Ovary (tissue), 9 donors: Measurements from ENCODE around the gene RECQL5. TPM values are rescaled to one million over a fixed set of nuclear protein-coding genes. Genes with fewer than 3 reads are reported as not detected.

Experiments
- DNase-seq, 5 donors: peaks; one replicate each; pipeline ENCODE4 v3.0.0-alpha.2; 2019 to 2020
- H3K27ac ChIP-seq, 2 donors: fragments of 200-600 bp; one replicate each; pipeline versions ENCODE4 v1.5.1 to v1.8.0; 2019 to 2022
- H3K27me3 ChIP-seq: fragments of 200-600 bp; one replicate; pipeline ENCODE4 v1.8.0; 2022
- H3K36me3 ChIP-seq: fragments of 200-600 bp; sonication (generic); one replicate; pipeline ENCODE4 v1.5.1; 2019
- H3K4me1 ChIP-seq: one replicate; pipeline ENCODE4 v1.8.1; 2013; ENCODE audit warnings: mild to moderate bottlenecking, moderate library complexity; ENCODE audit not compliant: insufficient read depth
- H3K4me3 ChIP-seq: fragments of 200-600 bp; sonication (generic); one replicate; pipeline ENCODE4 v1.5.1; 2017
- H3K9me3 ChIP-seq, 2 donors: fragments of 200-600 bp in 1 of 2; sonication (generic) in 1 of 2; one replicate each; pipeline versions ENCODE4 v1.5.1 to v1.8.1; 2013 to 2019; ENCODE audit warnings: mild to moderate bottlenecking in 1 of 2, moderate library complexity in 1 of 2
- CTCF ChIP-seq, 3 donors: fragments of 450-650 bp in 2 of 3; fragments of 200-600 bp in 1 of 3; IDR thresholded peaks; one replicate each; pipeline versions ENCODE4 v1.5.1 to v1.8.0; 2016 to 2022; ENCODE audit warnings: antibody characterized with exemption in 3 of 3, mild to moderate bottlenecking in 1 of 3
- EP300 ChIP-seq: sonication (generic); formaldehyde crosslinking; IDR thresholded peaks from one replicate; pipeline ENCODE4 v1.6.1; 2017; ENCODE audit warnings: antibody characterized with exemption
- POLR2A ChIP-seq: fragments of 450-650 bp; IDR thresholded peaks from one replicate; pipeline ENCODE4 v1.6.1; 2017; ENCODE audit warnings: antibody characterized with exemption, mild to moderate bottlenecking, moderate library complexity
- WGBS, 3 donors: extraction: QIAGEN DNeasy Blood & Tissue Kit in 1 of 3; methylation state at CpG; one replicate each; pipeline versions ENCODE4 v1.1.5 to v1.1.7; 2013 to 2017; 5-methylcytosine and 5-hydroxymethylcytosine counted together
- intact Hi-C, 4 donors: fragments of 100-400 bp; cut with DNase I; formaldehyde crosslinking; loops; one replicate each; pipeline versions ENCODE4 v1.11.0 to v1.15.1; 2022 to 2023
- polyA plus RNA-seq, 2 donors: library from polyadenylated mRNA; stranded (reverse); fragments of 200-250 nt in 1 of 2; fragments of 350-450 nt in 1 of 2; fragmentation: Illumina TruSeq in 1 of 2; extraction: RNeasy Lipid Tissue Mini Kit (QIAGEN cat#74804) in 1 of 2; gene quantifications; one replicate each; pipeline ENCODE4 v1.2.3, GENCODE V29; 2013 to 2014
- total RNA-seq, 7 donors: library from RNA; depleted of rRNA in 2 of 7; stranded (reverse); fragments of >200 nt in 2 of 7; fragmentation: NEBNext Ultra II Directional in 3 of 7; extraction: Animal tissue kit (Norgen Biotek cat#: 25700) in 3 of 7; gene quantifications; one replicate each; pipeline versions ENCODE4 v1.1.0 to v1.2.4, GENCODE V29; 2016 to 2023
- donor health status: DM: no; HTN: no; CAD: no; lungs with moderate emphysema.
- donor health status: DM: no; HTN: no; CAD: no.
- donor health status: Bipolar disorder and iron deficiency.
- donor health status: DM: yes; HTN: yes; CAD: no.
- donor health status: DM: no; HTN: no; CAD: no.
- donor health status: DM: yes; HTN: yes; CAD: no.

RECQL5 gene
- total and polyA plus RNA-seq, 9 donors, result 13.8 to 32.8 (median 23.9) TPM

- Histone ChIP-seq H3K27ac (no peak overlapping the region), H3K36me3 (no peaks in the 10 kb centered on the region), H3K27me3 (no peaks in the 10 kb centered on the region), H3K4me1 (no peaks in the 10 kb centered on the region), H3K4me3 (no peak overlapping the region), H3K9me3 (no peaks in the 10 kb centered on the region)
- no peak for DNase-seq
- TF ChIP-seq EP300 (no peak), POLR2A (no peak), CTCF (IDR thresholded peaks at IDR 0.05) (no peak)
- intact Hi-C loops, result loop anchor here in 3 of 4 donors (5.0 kb wide), 2 partner anchors 58 to 68 kb away; no protein-coding TSS in a partner anchor
- 65 to 71% (median 70%) methylated on average over 11 of the region's 11 CpGs for WGBS, 3 donors
Measured at GRCh38 chr17:75679706-75680211, 12.8 kb upstream of the RECQL5 start.

DNA sequence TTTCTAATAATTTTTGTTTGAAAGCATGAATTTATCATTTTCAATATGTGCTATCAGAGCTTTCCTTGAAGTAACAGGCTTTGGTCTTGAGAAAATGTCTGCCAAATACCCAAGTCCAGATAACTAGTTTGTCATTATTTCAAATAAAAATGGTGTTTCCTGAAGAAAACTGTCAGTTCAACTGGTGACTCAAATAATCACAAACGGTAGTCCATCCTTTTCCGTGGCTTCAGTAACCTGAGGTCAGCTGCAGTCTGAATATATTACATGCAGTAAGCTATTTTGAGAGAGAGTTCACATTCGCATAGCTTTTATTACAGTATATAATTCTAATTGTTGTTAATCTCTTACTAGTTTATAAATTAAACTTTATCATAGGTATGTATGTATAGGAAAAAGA is 9.5 kb upstream of the RECQL5 start:
- 67 to 71% (median 68%) methylated on average over 3 of the region's 3 CpGs for WGBS, 3 donors
- intact Hi-C loops, result loop anchor here in 1 of 4 donors (5.0 kb wide), 1 partner anchor 61 kb away; no protein-coding TSS in a partner anchor
- no peak for TF ChIP-seq POLR2A
- no peak for TF ChIP-seq EP300
- TF ChIP-seq CTCF (IDR thresholded peaks at IDR 0.05), result no peak
- no peaks in the 10 kb centered on the region for H3K36me3 ChIP-seq
- no peak for DNase-seq
- no peaks in the 10 kb centered on the region for H3K4me1 ChIP-seq
- no peak overlapping the region for H3K27ac ChIP-seq
- H3K4me3 ChIP-seq, result no peak overlapping the region
- no peaks in the 10 kb centered on the region for H3K9me3 ChIP-seq
- no peaks in the 10 kb centered on the region for H3K27me3 ChIP-seq

DNA sequence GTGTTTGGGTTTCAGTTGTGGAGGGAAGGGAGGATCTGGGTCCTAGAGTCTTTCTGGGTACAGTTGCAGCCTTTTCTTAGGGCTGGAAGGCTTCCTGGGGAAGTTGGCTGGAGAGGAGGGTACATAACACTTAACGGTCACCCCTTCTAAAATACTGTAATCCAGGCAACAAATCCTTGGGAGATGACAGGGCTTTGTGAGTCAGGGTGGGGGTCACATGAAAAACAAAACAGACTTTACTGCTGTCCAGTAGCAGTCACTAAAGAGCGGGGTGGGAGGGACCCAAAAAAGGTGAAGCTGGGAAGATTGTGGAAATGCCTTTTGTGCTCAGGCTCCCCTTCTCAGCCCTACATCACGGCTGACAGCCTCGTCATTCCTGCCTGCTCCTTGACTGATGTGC is 6.5 kb upstream of the RECQL5 start:
- no peaks in the 10 kb centered on the region for H3K9me3 ChIP-seq
- no peak overlapping the region for H3K4me3 ChIP-seq
- H3K4me1 ChIP-seq, result no peaks in the 10 kb centered on the region
- H3K27me3 ChIP-seq, result no peaks in the 10 kb centered on the region
- DNase-seq, result peak in 1 of 5 donors; percentile 4
- H3K27ac ChIP-seq, result no peak overlapping the region
- TF ChIP-seq POLR2A (no peak), CTCF (IDR thresholded peaks at IDR 0.05) (no peak), EP300 (no peak)
- WGBS, 3 donors, result 68 to 77% (median 74%) methylated on average over 4 of the region's 4 CpGs
- no peaks in the 10 kb centered on the region for H3K36me3 ChIP-seq
- intact Hi-C loops, result no loop called here

- 90 to 94% (median 93%) methylated on average over 5 of the region's 5 CpGs for WGBS, 3 donors
- peak in 1 of 5 donors; percentile 15 for DNase-seq
- intact Hi-C loops, result no loop called here
- Histone ChIP-seq H3K27me3 (no peaks in the 10 kb centered on the region), H3K36me3 (no peaks in the 10 kb centered on the region), H3K4me1 (peaks cover 1% of the 10 kb centered on the region), H3K4me3 (no peak overlapping the region), H3K27ac (no peak overlapping the region), H3K9me3 (no peaks in the 10 kb centered on the region)
- TF ChIP-seq CTCF (IDR thresholded peaks at IDR 0.05) (no peak), EP300 (no peak), POLR2A (no peak)
Measured at GRCh38 chr17:75672011-75672410, 5.1 kb upstream of the RECQL5 start.
